IPS DF 4.7 (cell line): ENCODE results near the gene DLG1.

Experiments used
- DNase-seq: peaks from one replicate; pipeline ENCODE4 v3.0.0-alpha.2; 2013; ENCODE audit warnings: low spot score; ENCODE audit errors: extremely low read depth

DLG1 gene

DNA sequence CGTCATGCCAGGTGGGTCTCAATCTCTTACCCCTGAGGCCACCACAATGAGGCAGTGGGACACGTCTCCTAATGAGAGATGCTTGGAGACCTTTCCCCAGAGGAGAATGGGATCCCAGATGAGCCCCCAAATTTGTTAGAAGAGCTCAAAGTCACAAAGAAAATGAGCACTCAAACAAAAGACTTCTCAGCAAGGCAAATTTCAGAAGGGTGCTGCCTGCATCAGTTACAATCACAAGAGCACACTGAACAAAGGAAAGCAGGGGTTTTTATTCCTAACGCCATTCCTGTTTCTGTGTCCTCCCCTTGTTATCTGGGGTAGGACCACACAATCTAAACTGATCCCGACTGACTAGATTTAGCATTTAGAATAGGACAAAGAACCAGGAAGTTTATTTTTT lies 50.1 kb downstream of the DLG1 start:
- DNase-seq: no peak

DNA sequence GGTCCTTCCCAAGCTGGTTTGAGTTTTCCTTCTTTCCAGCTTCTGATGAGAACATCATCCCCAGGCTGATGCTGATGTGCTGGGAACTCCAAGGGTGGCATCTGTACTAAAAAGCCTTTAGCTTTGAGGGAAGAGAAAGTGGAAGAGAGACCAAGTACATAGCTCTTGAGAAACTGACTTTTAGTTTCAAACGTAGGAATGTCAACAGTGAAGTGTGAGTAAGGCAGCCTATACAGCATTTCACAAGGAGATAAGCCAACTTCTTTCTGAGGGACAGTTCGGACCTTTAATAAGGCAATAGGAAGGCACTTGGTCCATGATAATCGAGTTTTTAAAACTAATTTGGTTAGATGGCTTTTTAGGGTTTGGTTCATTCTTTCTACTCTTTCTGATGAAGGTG lies 53.7 kb downstream of the DLG1 start:
- DNase-seq: no peak

DNA sequence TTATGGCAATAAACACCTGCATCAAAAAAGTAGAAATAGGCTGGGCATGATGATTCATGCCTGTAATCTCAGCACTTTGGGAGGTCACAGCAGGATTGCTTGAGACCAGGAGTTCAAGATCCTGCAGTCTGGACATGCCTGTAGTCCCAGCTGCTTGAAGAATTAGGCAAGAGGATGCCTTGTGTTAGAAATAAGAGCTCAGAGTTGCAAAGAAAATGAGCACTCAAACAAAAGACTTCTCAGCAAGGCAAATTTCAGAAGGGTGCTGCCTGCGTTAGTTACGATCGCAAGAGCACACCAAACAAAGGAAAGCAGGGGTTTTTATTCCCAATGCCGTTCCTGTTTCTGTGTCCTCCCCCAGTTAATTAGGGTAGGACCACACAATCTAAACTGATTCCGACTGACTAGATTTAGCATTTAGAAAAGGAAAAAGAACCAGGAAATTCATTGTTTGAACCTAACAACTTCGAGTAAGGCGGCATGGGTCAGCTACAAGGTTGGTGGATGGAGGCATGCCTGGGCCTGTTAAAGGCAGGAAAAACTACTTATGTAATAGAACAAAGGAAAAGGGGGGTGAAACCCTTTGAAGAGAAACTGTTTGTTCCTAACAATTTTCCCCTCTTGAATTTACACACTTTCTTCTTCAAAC lies 55.5 kb downstream of the DLG1 start:
- no peak for DNase-seq

DNA sequence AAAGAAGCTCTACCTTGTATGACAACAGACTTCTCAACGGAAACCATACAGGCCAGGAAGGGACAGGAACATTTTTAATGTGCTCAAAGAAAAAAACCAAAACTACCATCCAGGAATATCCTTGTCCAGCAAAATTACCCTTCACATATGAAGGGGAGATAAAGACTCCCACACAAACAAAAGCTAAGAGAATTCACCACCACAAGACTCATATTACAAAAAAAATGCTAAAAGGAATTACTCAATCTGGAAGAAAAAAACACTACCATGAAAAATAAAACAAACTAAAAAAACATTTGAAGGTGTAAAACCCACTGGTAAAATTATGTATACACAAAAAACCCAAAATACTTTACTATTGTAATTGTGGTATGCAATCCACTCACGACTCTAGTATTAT lies 57.2 kb downstream of the DLG1 start:
- DNase-seq: no peak

DNA sequence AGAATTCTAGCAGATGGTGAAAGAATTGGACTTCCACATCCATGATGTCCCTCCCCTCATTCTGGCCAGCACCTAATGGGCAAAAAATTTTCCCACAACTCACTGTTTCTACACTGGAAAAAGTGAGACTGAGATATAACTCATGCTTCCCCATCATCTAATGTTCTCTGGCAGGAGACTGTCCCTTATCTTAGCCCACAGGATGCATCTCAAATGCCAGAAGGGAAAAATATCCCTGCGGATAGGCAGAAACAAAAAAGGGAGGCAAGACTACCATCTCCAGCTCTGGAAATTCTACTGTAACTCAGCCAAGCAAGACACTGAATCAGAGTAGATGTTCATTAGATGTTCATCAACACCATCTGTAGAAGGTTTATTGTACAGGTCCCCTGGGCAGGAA lies 58.6 kb downstream of the DLG1 start:
- no peak for DNase-seq

DNA sequence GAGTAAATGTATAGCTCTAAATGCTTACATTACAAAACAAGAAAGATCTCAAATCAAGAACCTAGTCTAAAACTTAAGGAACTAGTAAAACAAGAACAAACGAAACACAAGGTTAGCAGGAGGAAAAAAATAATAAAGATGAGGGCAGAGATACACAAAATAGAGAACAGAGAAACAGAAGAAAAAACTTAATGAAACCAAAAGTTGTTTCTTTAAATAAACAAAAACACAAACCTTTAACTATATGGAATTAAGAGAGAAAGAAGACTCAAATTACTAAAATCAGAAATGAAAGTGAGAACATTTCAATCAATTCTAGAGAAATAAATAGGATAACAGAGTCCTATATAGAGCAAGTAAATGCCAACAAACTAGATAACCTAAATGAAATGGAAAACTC lies 59.6 kb downstream of the DLG1 start:
- no peak for DNase-seq

DNA sequence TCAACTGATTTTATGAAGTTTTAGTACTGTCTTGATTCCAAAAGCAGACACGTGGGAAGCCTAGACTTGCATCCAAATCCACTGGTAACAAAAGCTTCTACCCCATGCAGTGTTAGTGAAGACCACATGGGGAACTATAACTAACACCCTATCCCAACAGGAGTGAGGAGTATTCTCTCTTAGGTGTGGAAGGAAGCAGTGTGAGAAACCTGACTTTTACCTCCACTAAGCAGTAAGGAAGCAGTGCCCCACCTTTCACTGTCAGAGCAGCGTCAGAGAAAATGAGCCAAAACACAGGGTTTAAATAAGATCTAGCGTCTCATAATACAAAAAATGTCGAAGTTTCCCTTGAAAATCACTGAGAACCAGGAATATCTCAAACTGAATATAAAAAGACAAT lies 60.5 kb downstream of the DLG1 start:
- DNase-seq: no peak

DNA sequence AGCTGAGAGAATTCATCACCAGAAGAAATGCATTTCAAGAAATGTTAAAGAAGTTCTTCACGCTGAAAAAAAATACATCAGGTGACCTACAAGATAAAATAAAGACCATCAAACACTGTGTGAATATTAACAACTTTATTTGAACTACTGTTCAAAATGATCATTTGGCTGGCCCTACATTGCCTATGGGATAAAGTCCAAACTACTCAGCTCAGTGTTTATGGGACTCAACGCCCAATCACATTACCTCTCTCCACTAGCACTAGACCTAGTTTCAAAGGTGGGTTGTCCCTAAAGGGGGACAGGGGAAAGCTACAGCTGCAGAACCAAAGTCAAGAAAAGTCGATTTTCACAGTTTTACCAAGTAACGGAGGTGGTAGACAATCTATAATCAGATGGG lies 62.0 kb downstream of the DLG1 start:
- DNase-seq: no peak

DNA sequence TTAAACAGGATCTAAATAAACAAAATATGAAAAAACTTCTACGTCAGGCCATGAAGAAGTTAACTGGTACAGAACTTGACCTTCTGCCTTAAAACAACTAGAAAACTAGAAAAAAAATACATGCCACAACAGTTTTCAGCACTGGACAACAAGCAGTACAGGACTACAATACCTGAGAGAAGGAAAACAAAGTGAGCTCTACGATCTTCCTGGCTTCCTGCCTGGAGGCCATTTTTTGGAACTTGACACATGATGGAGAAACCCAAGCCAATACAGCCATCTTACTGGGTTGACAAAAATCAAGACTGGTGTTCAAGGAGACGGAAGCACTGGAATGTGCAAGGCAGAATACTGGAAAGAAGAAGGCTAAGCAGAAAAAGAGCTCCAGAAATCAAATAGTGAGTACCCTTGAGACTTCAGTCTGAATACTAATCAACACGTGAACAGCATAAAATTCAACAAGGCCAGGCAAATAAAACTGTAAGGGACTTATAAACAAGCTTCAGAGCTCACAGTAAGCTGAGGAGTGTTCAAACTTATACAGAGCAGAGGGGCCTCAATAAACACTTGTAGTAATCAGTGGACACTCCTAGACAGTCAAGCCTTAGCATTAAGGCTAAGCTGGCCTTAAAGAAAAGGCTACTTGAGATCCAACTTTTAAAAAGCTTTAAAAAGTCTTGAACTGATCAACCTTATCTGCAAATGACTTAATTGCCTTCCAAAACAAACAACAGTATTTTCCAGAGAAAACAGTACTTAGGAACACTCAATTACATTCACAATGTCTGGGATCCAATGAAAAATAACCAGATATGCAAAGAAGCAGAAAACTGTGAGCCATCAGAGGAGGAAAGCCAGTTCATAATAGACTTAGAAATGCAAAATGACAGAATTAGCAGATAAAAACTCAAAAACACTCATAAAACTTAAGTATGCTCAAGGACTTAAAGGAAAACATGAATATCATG lies 63.2 kb downstream of the DLG1 start:
- DNase-seq: no peak

GRCh38 chr3:197231321-197231720 lies 67.1 kb downstream of the DLG1 start:
- DNase-seq: no peak

- DNase-seq: no peak
Measured at GRCh38 chr3:197229836-197230235, 68.6 kb downstream of the DLG1 start.

- no peak for DNase-seq
Measured at GRCh38 chr3:197229178-197229577, 69.2 kb downstream of the DLG1 start.

DNA sequence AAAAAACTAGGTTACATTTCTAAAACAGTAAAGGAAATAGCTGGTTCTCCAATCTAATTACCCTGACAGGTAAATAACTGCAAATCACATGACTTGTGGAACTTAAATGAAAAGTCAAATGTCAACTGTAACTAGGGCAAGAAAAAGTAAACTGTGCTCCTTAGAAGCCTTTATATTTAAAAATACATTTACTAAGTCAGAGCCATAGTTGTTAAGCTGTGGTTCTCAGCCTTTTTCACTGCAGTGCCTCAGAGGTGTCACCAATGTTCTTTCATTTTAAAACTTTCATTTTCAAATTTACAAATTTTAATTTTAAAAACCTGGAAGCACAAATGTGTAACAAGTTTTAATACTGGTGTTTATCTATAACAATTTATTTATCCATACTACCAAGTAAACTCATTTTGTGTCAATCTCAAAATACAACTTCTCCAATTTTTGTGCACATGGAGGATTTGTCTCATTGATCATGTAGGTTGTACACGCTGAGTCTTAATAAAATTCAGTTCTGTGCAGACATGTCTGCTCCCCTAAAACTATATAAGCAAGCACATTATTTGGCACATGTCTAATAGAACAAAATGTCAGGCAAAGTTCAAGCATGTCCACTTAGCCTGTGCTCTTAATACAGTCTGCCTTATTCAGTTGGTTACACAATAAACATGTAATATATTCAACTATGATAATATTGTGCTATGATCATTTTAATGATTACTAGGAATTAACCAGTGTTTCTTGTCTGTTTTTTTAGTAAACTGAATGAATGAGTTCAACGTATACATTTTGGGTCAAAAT lies 70.4 kb downstream of the DLG1 start:
- DNase-seq: no peak

- DNase-seq: no peak
Measured at GRCh38 chr3:197226179-197226578, 72.2 kb downstream of the DLG1 start.

GRCh38 chr3:197225579-197225978 lies 72.8 kb downstream of the DLG1 start:
- no peak for DNase-seq

DNA sequence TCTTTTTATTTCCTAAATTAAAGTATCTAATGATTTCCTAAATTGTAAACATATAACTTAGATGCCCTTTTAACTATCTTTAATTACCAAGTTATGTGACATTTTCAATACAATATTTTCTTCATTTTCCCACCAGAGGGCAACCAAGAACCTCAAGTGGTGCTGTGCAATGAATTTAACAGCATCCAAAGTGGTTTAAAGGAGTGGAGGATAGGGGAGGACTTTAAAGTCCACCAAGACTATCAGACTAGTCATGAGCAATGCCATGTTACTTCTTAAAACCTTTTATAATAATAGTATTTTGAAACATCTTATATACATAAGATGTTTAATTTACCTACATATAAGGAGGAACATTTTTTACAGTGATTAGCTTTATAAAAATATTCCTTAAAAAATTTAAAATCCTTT lies 74.4 kb downstream of the DLG1 start:
- DNase-seq: no peak

DNA sequence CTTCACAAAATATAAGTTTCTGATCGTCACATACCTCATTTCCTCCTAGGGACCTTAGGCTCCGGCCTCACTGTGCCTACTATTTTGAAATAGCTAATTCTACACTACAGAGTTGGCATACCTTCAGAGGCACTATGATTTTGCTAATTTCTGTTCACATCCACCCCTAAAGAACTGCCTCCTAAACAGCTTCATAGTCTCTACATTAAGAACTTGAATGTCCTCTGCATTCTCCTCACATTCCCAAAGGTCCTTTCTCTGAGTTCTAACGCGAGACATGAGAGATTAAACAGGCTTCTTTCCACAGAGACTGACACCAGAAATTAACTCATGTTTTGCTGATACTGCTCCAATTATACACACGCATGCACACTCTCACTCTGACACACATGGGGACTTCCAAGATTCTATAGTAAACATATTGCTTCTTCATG lies 75.5 kb downstream of the DLG1 start:
- DNase-seq: no peak

DNA sequence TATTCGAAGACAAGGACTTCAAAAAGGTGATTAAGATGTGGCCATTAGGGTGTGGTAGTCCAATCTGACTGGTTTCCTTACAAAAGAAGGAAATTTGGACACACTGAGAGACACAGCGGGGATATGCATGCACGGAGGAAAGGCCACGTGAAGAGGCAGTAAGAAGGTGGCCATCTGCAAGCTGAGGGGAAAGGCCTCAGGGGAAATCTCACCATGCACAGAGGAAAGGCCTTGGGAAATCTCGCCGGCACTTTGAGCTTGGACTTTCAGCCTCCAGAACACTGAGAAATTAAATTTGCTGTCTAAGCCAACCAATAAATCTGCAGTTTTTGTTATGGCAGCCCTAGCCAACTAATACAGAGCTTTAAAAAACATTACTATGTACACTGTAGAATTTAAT lies 78.8 kb downstream of the DLG1 start:
- DNase-seq: no peak

GRCh38 chr3:197218210-197218609 lies 80.2 kb downstream of the DLG1 start:
- DNase-seq: no peak

- no peak for DNase-seq
Measured at GRCh38 chr3:197216914-197217313, 81.5 kb downstream of the DLG1 start.

DNA sequence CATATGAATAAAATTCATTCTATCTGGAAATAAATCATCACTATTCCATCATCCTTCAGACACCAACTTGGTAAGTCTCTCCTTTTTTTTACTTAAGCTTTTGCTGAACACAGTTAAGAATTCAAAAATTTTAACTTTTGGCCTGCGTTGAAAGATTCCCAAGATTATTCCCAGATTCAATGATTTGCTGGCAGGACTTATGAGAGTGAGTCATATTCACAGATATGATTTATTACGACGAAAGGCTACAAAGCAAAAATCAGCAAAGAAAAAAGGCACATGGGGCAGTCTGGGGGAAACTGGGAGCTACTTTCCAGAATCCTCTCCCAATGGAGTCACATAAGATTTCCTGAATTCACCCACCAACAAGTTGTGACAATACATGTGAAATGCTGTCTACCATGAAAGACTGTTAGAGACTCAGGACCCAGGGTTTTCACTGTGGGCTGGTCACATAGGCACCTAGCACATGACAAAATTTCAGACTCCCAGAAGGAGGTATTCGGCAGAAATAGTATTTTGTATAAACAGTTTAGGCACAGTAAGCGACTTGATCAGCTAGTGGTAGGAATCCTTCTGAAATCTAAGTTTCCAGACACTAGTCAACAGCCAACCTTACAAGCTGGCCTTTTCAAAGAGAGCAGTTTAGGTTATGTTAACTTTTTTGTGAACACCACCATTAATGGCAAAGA lies 82.1 kb downstream of the DLG1 start:
- DNase-seq: no peak
